Neural cell (in vitro differentiated cells): ENCODE data around the gene DCTN4.

ENCODE experiments used
- CTCF ChIP-seq: fragments of 450-650 bp; IDR thresholded peaks from 2 replicates; pipeline ENCODE4 v1.5.1; 2014; ENCODE audit warnings: antibody characterized with exemption, mild to moderate bottlenecking, moderate library complexity; ENCODE audit not compliant: poor library complexity, severe bottlenecking
- EP300 ChIP-seq: fragments of 450-650 bp; conservative IDR thresholded peaks from 2 replicates; pipeline ENCODE4 v1.6.1; 2014; ENCODE audit warnings: antibody characterized with exemption, mild to moderate bottlenecking, moderate library complexity; ENCODE audit not compliant: poor library complexity, severe bottlenecking
- EZH2 ChIP-seq: fragments of 200-600, 300-800 bp; shearing (Covaris generic), sonication (generic); IDR thresholded peaks from 2 replicates; pipeline ENCODE4 v1.6.1; 2014; ENCODE audit warnings: antibody characterized with exemption, low read length, borderline replicate concordance, mild to moderate bottlenecking; ENCODE audit not compliant: insufficient read depth, poor library complexity, severe bottlenecking
- MXI1 ChIP-seq: fragments of 450-650 bp; conservative IDR thresholded peaks from 2 replicates; pipeline ENCODE4 v1.6.1; 2014; ENCODE audit warnings: antibody characterized with exemption, mild to moderate bottlenecking; ENCODE audit not compliant: poor library complexity, severe bottlenecking
- POLR2AphosphoS5 ChIP-seq: IDR thresholded peaks from 2 replicates; pipeline ENCODE4 v1.6.1; 2012
- RAD21 ChIP-seq: fragments of 450-650 bp; conservative IDR thresholded peaks from 2 replicates; pipeline ENCODE4 v1.6.1; 2014; ENCODE audit warnings: antibody characterized with exemption, mild to moderate bottlenecking, moderate library complexity
- REST ChIP-seq: IDR thresholded peaks from 2 replicates; pipeline ENCODE4 v1.6.1; 2012; ENCODE audit warnings: borderline replicate concordance
- SMC3 ChIP-seq: fragments of 450-650 bp; conservative IDR thresholded peaks from 2 replicates; pipeline ENCODE4 v1.6.1; 2014; ENCODE audit warnings: antibody characterized with exemption, mild to moderate bottlenecking, moderate library complexity; ENCODE audit not compliant: poor library complexity
- TAF1 ChIP-seq: IDR thresholded peaks from 2 replicates; pipeline ENCODE4 v1.6.1; 2012; ENCODE audit warnings: low read depth

- no peak for TF ChIP-seq SMC3
- TF ChIP-seq CTCF = no peak
- no peak for TF ChIP-seq REST
- TF ChIP-seq POLR2AphosphoS5 = no peak
- TF ChIP-seq EZH2 = no peak
- no peak for TF ChIP-seq RAD21
- TF ChIP-seq MXI1 = no peak
- TF ChIP-seq EP300 = no peak
- TF ChIP-seq TAF1 = no peak
Measured at GRCh38 chr5:150765011-150765798, 6.4 kb upstream of the DCTN4 start.
